Measurements from ENCODE around the gene FOXE3.
A peak's percentile ranks its signal among the peaks of the same experiment; 100 is the strongest.

Gene FOXE3

GRCh38 chr1:47435506-47436303, 19.6 kb downstream of the FOXE3 start:
- no peak for DNase-seq (ENCODE audit: low read depth)

GRCh38 chr1:47436304-47436978, 20.4 kb downstream of the FOXE3 start:
- DNase-seq (ENCODE audit: low read depth) = no peak

- DNase-seq (ENCODE audit: low read depth) = no peak
Observed at GRCh38 chr1:47436979-47437446, 20.9 kb downstream of the FOXE3 start.

GRCh38 chr1:47437447-47438164, 21.5 kb downstream of the FOXE3 start, which contains the start of gene FOXD2:
TSS of gene FOXD2 (plus strand) at chr1:47438044. CDS start at chr1:47438136, 92 bp downstream.
- peak; percentile 61 for DNase-seq (ENCODE audit: low read depth)

GRCh38 chr1:47438165-47439016, 22.3 kb downstream of the FOXE3 start:
- DNase-seq (ENCODE audit: low read depth) = no peak

GRCh38 chr1:47439017-47439818, 23.1 kb downstream of the FOXE3 start:
- no peak for DNase-seq (ENCODE audit: low read depth)

GRCh38 chr1:47439819-47440598, 23.9 kb downstream of the FOXE3 start:
- no peak for DNase-seq (ENCODE audit: low read depth)

GRCh38 chr1:47440599-47441081, 24.6 kb downstream of the FOXE3 start:
- DNase-seq (ENCODE audit: low read depth) = no peak

- DNase-seq (ENCODE audit: low read depth) = no peak
Observed at GRCh38 chr1:47441450-47442106, 25.5 kb downstream of the FOXE3 start.

- no peak for DNase-seq (ENCODE audit: low read depth)
Observed at GRCh38 chr1:47442202-47442601, 26.1 kb downstream of the FOXE3 start.

GRCh38 chr1:47442842-47443529, 26.9 kb downstream of the FOXE3 start:
- DNase-seq (ENCODE audit: low read depth) = no peak

- no peak for DNase-seq (ENCODE audit: low read depth)
Observed at GRCh38 chr1:47443530-47444296, 27.6 kb downstream of the FOXE3 start.

- no peak for DNase-seq (ENCODE audit: low read depth)
Observed at GRCh38 chr1:47444297-47444561, 28.1 kb downstream of the FOXE3 start.

- DNase-seq (ENCODE audit: low read depth) = no peak
Observed at GRCh38 chr1:47444562-47445465, 28.7 kb downstream of the FOXE3 start.

GRCh38 chr1:47445823-47446550, 29.9 kb downstream of the FOXE3 start:
- DNase-seq (ENCODE audit: low read depth) = no peak

GRCh38 chr1:47448462-47449222, 32.6 kb downstream of the FOXE3 start:
- DNase-seq (ENCODE audit: low read depth) = no peak

All from GM04504 (cell line).